ENCODE measurements around the gene LRRK1. TPM values are rescaled to one million over a fixed set of nuclear protein-coding genes. Genes with fewer than 3 reads are reported as not detected.

Gene LRRK1
- total RNA-seq, 1 donor from 2014 or later, result 4.2 TPM

GRCh38 chr15:101054116-101054515, 135.0 kb downstream of the LRRK1 start:
- peak; percentile 83 for FAIRE-seq
- no peak for TF ChIP-seq CTCF (IDR thresholded peaks at IDR 0.05; ENCODE audit: insufficient read depth, low read length, severe bottlenecking)
- Histone ChIP-seq H3K4me3 (ENCODE audit: low read depth, low read length) (no peak overlapping the region), H3K27me3 (ENCODE audit: control insufficient read depth, insufficient read depth, low read length) (no peaks in the 10 kb centered on the region), H3K36me3 (ENCODE audit: control insufficient read depth, insufficient read depth, low read length) (peaks cover 21% of the 10 kb centered on the region)
- DNase-seq (ENCODE audit: low read depth), result no peak

DNA sequence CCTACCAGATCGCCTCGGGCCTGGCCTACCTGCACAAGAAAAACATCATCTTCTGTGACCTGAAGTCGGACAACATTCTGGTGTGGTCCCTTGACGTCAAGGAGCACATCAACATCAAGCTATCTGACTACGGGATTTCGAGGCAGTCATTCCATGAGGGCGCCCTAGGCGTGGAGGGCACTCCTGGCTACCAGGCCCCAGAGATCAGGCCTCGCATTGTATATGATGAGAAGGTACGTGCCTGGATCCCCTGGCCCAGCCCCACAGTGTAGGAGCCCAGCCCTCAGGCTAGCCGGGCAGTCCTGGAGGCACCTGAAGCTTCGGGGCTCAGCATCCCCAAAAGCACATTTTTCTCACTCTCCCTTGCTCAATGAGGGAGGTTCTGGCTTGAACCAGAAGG, 135.8 kb downstream of the LRRK1 start:
- Histone ChIP-seq H3K36me3 (ENCODE audit: control insufficient read depth, insufficient read depth, low read length) (peaks cover 21% of the 10 kb centered on the region), H3K4me3 (ENCODE audit: low read depth, low read length) (no peak overlapping the region), H3K27me3 (ENCODE audit: control insufficient read depth, insufficient read depth, low read length) (no peaks in the 10 kb centered on the region)
- TF ChIP-seq CTCF (IDR thresholded peaks at IDR 0.05; ENCODE audit: insufficient read depth, low read length, severe bottlenecking), result no peak
- FAIRE-seq (no peak), DNase-seq (ENCODE audit: low read depth) (no peak)

- TF ChIP-seq CTCF (IDR thresholded peaks at IDR 0.05; ENCODE audit: insufficient read depth, low read length, severe bottlenecking), result no peak
- DNase-seq (ENCODE audit: low read depth) (no peak), FAIRE-seq (no peak)
- Histone ChIP-seq H3K4me3 (ENCODE audit: low read depth, low read length) (no peak overlapping the region), H3K36me3 (ENCODE audit: control insufficient read depth, insufficient read depth, low read length) (peaks cover 21% of the 10 kb centered on the region), H3K27me3 (ENCODE audit: control insufficient read depth, insufficient read depth, low read length) (no peaks in the 10 kb centered on the region)
These were observed 136.3 kb downstream of the LRRK1 start for GRCh38 chr15:101055411-101055810.

DNA sequence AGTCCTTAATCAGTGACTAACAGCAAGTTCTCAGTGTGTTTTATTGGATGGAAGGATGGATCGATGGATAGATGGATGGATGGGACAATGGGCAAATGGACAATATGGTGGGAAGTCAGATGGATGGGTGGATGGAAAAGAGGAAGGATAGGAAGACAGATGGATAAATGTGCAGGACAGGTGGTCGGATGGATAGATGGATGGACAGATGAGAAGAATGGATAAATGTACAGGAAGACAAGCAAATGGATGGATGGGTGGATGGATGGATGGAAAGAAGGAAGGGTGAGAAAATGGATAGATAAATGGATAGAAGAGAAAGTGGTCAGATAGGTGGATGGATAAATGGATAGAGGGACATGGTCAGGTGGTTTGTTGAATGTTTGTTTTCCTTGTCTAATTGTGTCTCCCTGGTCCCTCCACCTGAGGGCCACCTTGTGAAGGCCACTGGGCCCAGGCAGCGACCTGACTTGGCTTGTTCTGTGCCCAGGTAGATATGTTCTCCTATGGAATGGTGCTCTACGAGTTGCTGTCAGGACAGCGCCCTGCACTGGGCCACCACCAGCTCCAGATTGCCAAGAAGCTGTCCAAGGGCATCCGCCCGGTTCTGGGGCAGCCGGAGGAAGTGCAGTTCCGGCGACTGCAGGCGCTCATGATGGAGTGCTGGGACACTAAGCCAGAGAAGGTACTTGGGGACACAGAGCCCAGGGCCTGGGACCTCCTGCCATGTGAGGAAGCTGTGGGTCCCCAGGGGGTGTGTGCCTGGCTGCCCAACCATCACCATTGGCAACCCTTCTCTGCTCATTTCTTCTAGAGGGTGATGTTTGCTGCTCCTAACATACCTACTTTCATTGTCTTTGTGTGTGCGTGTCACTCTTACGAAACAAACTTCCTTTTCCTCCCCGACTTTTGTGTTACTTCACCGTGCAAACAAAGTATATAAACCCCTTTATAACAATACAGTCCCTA, 137.5 kb downstream of the LRRK1 start:
- no peaks in the 10 kb centered on the region for H3K27me3 ChIP-seq (ENCODE audit: control insufficient read depth, insufficient read depth, low read length)
- H3K4me3 ChIP-seq (ENCODE audit: low read depth, low read length), result no peak overlapping the region
- DNase-seq (ENCODE audit: low read depth) (peak; percentile 10), FAIRE-seq (peak; percentile 13)
- H3K36me3 ChIP-seq (ENCODE audit: control insufficient read depth, insufficient read depth, low read length), result peaks cover 27% of the 10 kb centered on the region
- TF ChIP-seq CTCF (IDR thresholded peaks at IDR 0.05; ENCODE audit: insufficient read depth, low read length, severe bottlenecking), result no peak

- no peak for TF ChIP-seq CTCF (IDR thresholded peaks at IDR 0.05; ENCODE audit: insufficient read depth, low read length, severe bottlenecking)
- no peak for FAIRE-seq
- H3K36me3 ChIP-seq (ENCODE audit: control insufficient read depth, insufficient read depth, low read length), result peaks cover 23% of the 10 kb centered on the region
- no peak for DNase-seq (ENCODE audit: low read depth)
- H3K27me3 ChIP-seq (ENCODE audit: control insufficient read depth, insufficient read depth, low read length), result no peaks in the 10 kb centered on the region
- H3K4me3 ChIP-seq (ENCODE audit: low read depth, low read length), result no peak overlapping the region
These were observed 138.8 kb downstream of the LRRK1 start for GRCh38 chr15:101057841-101058407.

Data from bronchial epithelial cell (primary cell).